GM21423 (cell line): ENCODE data around the gene ARL16.
A peak's percentile ranks its signal among the peaks of the same experiment; 100 is the strongest.

Experiments used
- ATAC-seq: cut with Tn5 transposase; IDR thresholded peaks from one replicate; pipeline ENCODE4 v1.9.1; 2021; ENCODE audit warnings: mild to moderate bottlenecking, moderate library complexity; ENCODE audit not compliant: unreplicated experiment

ARL16 gene

DNA sequence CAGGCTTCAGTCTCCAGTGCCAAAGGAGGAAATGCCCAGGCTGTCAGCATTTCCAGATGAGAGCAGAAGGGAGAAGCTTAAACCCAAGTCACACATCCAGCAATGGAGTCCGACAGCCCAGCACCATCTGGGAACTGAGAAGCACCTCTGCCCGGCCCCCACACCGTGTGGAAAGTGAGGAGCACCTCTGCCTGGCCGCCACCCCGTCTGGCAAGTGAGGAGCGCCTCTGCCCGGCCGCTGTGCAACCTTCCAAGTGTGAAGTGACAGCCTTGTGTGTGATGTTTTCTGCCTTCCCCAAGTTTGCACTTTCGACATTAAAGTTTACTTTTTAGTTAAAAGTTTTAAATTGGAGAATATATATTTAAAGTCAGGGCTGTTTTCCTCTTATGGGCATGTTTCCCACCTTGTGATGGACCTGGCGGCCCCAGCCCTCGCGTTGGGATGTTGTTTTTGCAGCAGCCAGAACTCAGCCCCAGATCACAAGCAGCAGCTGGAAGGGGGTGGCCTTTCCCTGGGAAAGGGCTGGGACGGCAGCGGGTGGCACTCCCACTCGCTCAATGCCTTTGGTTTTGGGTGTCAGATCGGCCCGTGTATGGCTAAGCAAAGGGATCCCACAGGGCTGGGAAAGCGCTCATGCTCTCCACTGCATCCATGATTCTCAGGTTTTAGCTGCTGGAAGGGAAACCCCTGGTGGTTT lies 9.9 kb downstream of the ARL16 start:
- ATAC-seq: no peak

GRCh38 chr17:81672954-81673353 lies 10.6 kb downstream of the ARL16 start:
- no peak for ATAC-seq

GRCh38 chr17:81672504-81672903 lies 11.1 kb downstream of the ARL16 start:
- no peak for ATAC-seq

DNA sequence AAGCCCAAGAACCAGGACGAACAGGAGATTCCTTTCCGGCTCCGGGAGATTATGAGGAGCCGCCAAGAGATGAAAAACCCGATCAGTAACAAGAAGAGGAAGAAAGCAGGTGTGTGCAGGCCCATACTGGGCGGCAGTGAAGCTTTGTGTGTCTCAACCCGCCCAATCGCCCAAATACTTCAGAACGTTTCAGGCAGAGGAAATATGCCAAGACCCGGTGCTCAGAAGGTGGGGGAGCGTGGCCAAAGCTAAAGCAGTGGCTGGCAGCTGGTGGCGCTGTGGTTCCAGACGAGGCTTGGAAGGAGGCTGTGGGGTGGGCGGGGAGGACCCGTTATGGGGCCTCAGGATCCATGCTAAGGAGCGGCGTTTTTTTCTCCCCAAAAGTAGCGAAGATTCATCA lies 15.8 kb downstream of the ARL16 start:
- no peak for ATAC-seq

GRCh38 chr17:81666342-81667191 lies 17.0 kb downstream of the ARL16 start, which contains the start of the genes CCDC137 and OXLD1:
Gene CCDC137 (plus strand): TSS chr17:81666737. CDS start chr17:81666767, 30 bp downstream.
Gene OXLD1 (minus strand): TSS chr17:81666605. CDS start chr17:81666577, 28 bp downstream.
- peak; percentile 91 for ATAC-seq

DNA sequence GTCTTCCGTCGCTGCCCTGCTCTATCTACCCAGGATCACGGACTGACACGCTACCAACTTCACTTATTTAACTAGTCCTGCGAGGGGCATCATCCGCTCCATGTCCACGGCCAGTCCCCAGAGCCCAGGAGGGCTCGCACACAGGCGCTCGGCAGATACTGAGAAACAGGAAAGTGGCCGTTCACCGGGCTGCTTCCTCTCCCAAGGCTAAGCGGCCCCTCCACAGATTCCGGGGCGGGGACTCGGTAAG lies 17.6 kb downstream of the ARL16 start:
- ATAC-seq: peak; percentile 15

- ATAC-seq: no peak
Observed at GRCh38 chr17:81665205-81666091, 18.1 kb downstream of the ARL16 start.

DNA sequence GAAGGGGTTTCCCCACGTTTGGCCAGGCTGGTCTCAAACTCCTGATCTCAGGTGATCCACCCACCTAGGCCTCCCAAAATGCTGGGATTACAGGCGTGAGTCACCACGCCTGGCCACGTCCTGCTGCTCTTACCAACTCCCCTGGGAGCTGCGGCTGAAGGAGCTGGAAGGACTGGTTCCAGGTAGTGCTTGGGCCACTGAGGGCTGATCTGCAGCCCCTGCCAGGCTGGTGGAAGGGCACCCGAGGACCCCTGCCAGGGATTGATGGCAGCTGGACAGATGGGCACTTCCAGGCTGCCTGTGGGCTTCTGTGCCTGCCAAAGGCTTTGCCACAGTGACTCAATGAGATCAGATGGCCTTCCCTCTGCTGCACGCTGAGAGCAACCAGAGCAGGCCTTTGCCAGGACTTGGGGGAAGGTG lies 19.5 kb downstream of the ARL16 start:
- ATAC-seq: no peak

DNA sequence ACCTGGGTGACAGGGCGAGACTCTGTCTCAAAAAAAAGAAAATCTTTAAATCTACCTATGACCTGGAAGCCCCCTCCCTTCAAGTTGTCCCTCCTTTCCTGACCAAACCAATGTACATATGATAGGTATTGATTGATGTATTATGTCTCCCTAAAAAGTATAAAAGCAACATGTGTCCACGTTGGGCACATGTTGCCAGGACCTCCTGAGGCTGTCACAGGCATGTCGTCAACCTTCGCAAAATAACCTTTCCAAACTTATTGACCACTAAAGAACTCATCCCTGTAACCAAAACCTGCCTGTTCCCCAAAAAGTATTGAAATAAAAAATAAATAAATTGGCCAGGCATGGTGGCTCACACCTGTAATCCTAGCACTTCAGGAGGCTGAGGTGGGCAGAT lies 21.6 kb downstream of the ARL16 start:
- ATAC-seq: no peak

DNA sequence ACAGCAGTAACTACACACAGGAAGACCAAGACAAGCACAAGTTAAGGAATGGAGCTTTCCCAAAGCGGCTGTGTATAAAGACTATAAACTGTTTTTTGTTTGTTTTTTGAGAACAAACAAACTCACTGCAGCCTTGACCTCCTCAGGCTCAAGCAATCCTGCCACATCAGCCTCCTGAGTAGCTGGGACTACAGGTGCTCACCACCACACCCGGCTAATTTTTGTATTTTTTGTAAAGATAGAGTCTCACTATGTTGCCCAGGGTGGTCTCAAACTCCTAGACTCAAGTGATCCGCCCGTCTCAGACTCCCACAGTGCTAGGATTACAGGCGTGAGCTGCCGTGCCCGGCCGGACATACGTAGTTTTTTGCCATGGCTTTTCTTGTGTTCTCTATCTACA lies 23.2 kb downstream of the ARL16 start:
- ATAC-seq: no peak

DNA sequence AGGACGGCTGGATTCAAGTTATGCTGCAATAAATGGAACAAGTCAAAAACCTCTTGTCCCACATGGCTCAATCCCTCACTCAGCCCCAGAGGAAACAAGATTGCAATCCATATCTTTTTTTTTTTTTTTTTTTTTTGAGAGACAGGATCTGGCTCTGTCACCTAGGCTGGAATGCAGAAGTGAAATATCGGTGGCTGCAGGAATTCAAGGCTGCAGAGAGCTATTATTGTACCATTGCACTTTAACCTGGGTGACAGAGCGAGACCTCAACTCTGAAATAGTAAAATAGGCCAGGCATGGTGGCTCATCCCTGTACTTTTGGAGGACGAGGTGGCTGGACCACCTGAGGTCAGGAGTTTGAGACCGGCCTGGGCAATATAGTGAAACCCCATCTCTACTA lies 24.6 kb downstream of the ARL16 start:
- ATAC-seq: no peak

DNA sequence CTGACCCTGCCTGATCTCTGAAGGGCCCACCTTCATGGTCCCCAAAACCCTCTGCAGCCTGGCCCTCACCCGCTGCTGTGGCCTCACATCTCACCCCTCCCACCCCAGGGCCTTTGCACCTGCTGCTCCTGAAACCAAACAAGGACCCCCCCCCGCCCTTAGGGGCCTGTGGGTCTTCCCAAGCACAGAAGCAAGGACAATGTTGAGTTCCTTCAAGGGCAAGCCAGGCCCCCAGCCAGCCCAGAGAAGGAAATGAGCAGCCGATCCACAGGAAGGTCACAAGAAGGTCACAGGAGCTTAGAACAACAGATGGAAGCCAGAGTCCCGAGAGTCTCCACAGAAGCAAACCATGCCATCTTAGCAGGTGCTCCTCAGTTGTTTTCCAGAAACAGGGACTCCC lies 26.8 kb downstream of the ARL16 start:
- ATAC-seq: no peak

DNA sequence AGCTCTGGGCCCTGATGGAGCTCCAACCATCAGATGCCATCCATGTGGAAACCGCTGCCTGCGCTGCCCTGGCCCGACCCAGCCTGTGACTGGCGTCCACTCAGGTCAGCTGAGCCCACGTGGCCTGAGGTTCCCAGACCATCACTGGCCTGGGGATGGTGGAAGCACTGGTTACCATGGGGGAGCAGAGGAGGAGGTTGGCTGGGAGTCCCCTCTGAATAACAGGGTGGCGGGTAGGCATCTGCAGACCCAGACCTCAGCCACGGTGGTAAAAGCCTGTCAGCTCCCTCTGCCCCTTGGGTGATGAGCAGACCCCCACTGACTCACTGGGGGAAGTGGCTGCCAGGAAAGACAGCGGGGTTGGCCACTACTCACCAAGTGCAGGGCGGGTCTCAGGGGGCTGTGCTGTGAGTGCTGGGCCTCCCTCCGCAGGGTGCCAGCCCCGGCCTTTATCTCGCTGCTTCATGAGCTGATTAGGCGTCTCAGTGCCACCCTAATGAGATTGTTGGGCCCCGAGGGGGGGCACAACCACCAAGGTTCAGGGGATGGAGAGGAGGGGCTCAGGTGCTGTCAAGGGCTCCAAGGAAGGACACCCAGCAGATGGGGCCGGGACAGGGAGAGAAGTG lies 27.4 kb downstream of the ARL16 start, which contains the start of gene PDE6G:
Gene PDE6G, minus strand, starts transcription at position 425 of the 626 bp plus-strand sequence. CDS start 3,237 bp downstream, outside the sequence.
- ATAC-seq: no peak

DNA sequence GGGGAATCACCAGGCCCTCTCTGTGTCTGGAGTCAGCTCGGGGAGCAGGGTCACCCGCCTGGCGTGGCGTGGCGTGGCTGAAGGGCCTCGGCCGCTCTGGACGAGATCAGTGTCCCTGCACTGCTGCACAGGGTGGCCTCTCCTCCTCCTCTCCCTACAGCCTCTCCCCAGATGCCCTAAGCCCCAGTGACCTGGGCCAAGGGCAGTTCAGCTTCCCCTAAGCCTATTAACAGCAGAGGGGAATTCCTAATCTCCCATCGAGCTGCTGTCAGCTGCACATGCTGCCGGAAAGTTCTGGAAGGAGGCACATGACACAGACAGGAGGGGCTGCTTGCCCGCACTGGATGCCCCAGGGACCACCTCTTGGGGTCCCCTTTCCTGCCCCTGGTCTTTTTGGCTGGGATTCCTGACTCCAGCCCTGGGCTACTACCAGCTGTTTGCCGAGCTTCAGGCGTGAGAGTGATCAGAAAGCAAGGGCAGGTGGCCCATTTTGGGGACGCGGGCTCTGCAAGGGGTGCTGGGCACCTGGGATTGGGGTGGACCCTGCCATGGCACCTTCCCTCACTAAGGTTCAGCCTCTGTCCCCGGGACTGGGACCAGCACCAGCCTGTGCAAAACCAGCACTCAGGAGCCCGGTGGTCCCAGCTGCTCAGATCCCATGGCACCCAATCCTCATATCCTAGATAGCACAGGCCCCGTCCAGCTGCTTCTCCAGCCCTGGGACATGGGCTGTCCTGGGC lies 28.0 kb downstream of the ARL16 start:
- no peak for ATAC-seq

DNA sequence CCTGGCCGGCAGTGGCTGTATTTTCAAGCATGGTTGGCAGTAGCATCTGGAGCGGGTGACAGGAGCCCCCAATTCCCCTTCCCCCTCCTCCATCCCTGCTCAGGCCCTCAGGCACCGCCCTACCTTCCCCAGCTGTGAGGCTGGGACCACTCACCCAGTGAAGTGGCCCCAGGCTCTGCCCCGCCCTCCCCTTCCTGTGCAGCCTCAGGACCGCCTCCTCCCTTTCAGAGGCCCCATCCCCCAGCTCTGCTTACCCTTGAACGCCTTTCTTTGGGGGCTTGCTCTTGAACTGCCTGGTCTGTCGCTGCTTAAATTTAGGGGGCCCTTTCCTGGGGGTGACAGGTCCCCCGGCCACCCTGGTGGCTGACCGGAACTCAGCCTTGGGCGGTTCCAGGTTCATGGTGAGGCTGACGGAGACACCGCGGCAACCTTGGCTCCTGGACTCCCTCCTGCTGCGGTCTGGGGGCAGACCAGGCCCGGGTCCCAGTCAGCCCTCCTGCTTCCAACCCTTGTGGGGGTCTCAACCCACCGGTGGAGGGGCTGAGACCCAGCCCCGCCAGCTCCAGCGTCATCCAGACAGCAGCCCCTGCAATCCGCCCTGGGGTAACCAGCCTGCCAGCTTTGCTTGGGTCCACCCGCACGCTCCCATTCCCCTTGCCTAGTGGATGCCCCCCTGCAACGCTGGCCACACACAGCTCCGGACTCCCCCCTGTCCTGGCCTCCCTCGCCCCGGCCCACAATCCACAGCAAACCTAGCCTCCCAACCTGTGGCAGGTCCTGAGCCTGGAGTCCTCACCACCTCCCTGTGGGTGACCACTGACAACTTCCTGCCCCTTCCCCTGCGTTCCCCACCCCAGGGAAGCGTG lies 30.5 kb downstream of the ARL16 start:
- no peak for ATAC-seq

GRCh38 chr17:81651692-81652091 lies 31.9 kb downstream of the ARL16 start:
- no peak for ATAC-seq

- no peak for ATAC-seq
Observed at GRCh38 chr17:81650951-81651350, 32.6 kb downstream of the ARL16 start.

- no peak for ATAC-seq
Observed at GRCh38 chr17:81648707-81649085, 34.9 kb downstream of the ARL16 start.

DNA sequence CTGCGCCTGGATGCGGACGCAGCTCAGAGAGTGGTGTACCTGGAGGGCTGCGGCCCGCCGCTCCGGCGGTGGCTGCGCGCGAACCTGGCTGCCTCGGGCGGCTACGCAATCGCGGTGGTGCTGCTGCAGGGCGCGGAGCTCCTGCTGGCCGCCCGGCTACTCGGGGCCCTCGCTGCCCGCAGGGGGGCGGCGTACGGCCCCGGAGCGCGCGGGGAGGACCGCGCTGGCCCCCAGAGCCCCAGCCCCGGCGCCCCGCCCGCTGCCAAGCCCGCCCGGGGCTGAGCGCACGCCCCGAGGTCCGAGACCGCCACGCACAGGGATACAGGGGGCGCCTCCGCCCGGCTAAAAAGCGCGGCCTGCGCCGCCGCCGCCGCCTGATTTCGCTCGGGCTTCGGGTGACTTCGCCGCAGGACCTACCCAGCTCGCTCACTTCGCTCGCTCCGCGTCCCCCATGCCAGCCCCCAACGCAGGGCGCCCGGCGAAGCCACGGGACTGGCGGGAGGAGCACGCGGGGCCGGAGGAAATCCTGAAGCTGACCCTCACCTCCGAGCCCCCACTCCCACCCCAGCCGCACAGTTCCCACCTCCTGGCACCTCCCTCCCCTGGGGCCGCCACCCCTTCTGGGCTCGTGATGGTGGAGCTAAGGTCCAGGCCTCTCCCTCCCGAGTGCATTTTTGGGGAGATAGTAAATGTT lies 35.4 kb downstream of the ARL16 start:
- ATAC-seq: no peak
